Measurements from ENCODE around the gene SH2D1B.

GRCh38 chr1:162416909-162417308 is 5.0 kb upstream of the SH2D1B start:
- TF ChIP-seq POLR2A (IDR thresholded peaks at IDR 0.05): no peak
- TF ChIP-seq CTCF (IDR thresholded peaks at IDR 0.05): no peak
